Fibroblast of skin of back (primary cell): ENCODE data around the gene PSG1.

ENCODE experiments used
- DNase-seq: peaks from one replicate; pipeline ENCODE4 v3.0.0-alpha.2; 2013

PSG1 gene

GRCh38 chr19:42819960-42820650 is 59.4 kb downstream of the PSG1 start:
- DNase-seq, result peak; percentile 92

GRCh38 chr19:42816894-42817293 is 62.6 kb downstream of the PSG1 start:
- DNase-seq, result peak; percentile 42
